NT2/D1 (cell line): ENCODE measurements around the gene SIRPD.

Experiments used
- DNase-seq: peaks from one replicate; pipeline ENCODE4 v3.0.0-alpha.2; 2011; ENCODE audit warnings: low read depth, low spot score
- H3K27me3 ChIP-seq: 2 replicates; pipeline ENCODE4 v1.6.0; 2011; ENCODE audit warnings: mild to moderate bottlenecking; ENCODE audit not compliant: insufficient read length, insufficient read depth
- H3K36me3 ChIP-seq: 2 replicates; pipeline ENCODE4 v1.6.1; 2011; ENCODE audit warnings: mild to moderate bottlenecking, low read length, mixed read lengths; ENCODE audit not compliant: insufficient read depth, insufficient read length
- H3K4me1 ChIP-seq: 2 replicates; pipeline ENCODE4 v1.5.1; 2011; ENCODE audit not compliant: insufficient read depth, insufficient read length
- H3K4me3 ChIP-seq: 2 replicates; pipeline ENCODE4 v1.5.1; 2011; ENCODE audit warnings: low read depth; ENCODE audit not compliant: insufficient read length
- H3K9ac ChIP-seq: 2 replicates; pipeline ENCODE4 v1.6.0; 2011; ENCODE audit warnings: low read depth; ENCODE audit not compliant: insufficient read length
- H3K9me3 ChIP-seq: 2 replicates; pipeline ENCODE4 v1.5.1; 2011; ENCODE audit warnings: mild to moderate bottlenecking, low read length; ENCODE audit not compliant: insufficient read depth
- SUZ12 ChIP-seq: IDR thresholded peaks from 2 replicates; pipeline ENCODE4 v1.6.1; 2011; ENCODE audit not compliant: insufficient read length, insufficient read depth; ENCODE audit errors: extremely low read depth
- YY1 ChIP-seq: IDR thresholded peaks from 2 replicates; pipeline ENCODE4 v1.6.1; 2011; ENCODE audit not compliant: insufficient read length, insufficient read depth
- ZNF274 ChIP-seq: IDR thresholded peaks from 2 replicates; pipeline ENCODE4 v1.6.1; 2011; ENCODE audit warnings: mild to moderate bottlenecking, low read depth, low read length

SIRPD gene

DNA sequence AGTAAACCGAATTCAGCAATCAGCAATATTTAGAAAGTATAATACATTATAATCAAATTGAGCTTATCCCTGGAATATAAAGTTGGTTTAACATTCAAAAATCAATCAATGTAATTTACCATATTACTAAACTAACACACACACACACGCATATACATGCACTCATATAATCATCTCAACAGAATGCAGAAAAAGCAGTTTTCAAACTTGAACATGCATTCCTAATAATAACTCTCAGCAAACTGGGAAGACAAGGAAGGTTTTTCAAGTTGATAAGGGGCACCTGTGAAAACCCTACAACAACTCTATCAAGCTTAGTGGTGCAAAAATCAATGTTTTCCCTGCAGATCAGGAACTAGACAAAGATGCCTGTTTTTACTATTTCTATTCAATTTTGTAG, 70.9 kb downstream of the SIRPD start:
- DNase-seq: no peak
- Histone ChIP-seq H3K9ac (no peak overlapping the region), H3K36me3 (no peaks in the 10 kb centered on the region), H3K27me3 (peaks cover 3% of the 10 kb centered on the region), H3K9me3 (no peaks in the 10 kb centered on the region), H3K4me3 (no peak overlapping the region), H3K4me1 (no peaks in the 10 kb centered on the region)
- TF ChIP-seq ZNF274: no peak
- TF ChIP-seq SUZ12: no peak
- TF ChIP-seq YY1: no peak

- H3K9me3 ChIP-seq: no peaks in the 10 kb centered on the region
- peaks cover 6% of the 10 kb centered on the region for H3K27me3 ChIP-seq
- no peak overlapping the region for H3K9ac ChIP-seq
- H3K4me3 ChIP-seq: no peak overlapping the region
- no peak for DNase-seq
- no peaks in the 10 kb centered on the region for H3K36me3 ChIP-seq
- no peaks in the 10 kb centered on the region for H3K4me1 ChIP-seq
- TF ChIP-seq ZNF274 (no peak), SUZ12 (no peak), YY1 (no peak)
Measured at GRCh38 chr20:1484438-1485116, 72.9 kb downstream of the SIRPD start.
